GM21737 (cell line): ENCODE results near the gene ZNF394.

Experiments
- ATAC-seq: cut with Tn5 transposase; IDR thresholded peaks from one replicate; pipeline ENCODE4 v1.9.1; 2021; ENCODE audit warnings: mild to moderate bottlenecking, moderate library complexity; ENCODE audit not compliant: unreplicated experiment

Gene ZNF394

DNA sequence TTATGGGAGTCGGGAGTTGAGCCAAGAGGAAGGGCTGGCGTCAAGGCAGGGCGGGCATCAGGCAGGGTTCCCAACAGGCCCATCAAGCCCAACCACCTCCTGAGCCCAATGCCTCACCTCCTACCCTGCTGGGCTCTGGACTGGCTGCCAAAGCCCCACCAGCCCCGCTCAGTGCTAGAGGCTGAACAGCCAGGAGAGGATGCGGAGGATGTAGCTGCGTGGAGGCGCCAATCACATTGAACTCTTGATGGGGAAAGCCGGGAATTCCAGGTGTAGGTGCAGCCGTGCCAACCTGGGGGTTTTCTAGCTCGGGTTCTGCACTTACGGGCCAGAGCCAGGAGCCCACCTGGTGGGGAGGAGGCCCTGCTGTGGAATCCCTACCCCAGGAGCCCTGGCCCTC, 47.0 kb downstream of the ZNF394 start:
- ATAC-seq: no peak

DNA sequence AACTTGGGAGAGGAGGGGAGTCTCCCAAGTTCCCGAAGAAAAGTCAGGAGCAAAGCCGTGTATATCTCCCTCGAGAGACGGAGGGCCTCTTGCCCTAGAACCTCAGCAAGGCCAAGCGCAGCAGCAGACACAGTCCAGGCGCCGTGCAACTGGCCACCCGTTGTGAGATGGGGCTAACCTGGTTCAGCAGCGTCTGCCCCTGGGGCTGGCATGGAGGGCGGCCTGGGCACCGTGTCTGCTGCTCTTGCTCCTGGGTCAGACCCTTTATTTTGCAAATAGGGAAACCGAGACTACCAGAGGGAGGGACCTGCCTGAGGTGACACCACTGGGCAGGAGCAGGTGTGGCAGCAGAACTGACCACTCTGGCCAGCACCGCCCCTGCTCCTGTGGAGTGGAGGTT, 47.5 kb downstream of the ZNF394 start:
- no peak for ATAC-seq

DNA sequence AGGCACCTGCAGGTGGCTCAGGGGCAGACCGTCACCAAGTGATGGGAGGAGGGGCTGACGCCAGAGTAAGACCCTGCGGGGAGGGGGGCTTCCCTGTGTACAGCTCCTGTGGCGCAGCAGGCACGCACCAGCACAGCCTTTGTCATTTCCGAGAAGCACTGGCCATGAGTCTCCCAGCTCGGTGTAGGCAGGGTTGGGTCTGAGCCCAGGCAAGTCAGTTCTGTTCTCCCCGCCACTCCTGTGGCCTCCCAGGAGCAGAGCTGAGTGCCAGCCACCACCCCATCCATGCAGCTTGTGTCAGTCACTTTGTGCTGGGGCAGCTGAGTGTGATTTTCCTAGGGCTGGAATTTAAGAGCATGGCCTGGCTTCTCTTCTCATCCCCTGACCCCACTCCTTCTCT, 48.1 kb downstream of the ZNF394 start:
- no peak for ATAC-seq

DNA sequence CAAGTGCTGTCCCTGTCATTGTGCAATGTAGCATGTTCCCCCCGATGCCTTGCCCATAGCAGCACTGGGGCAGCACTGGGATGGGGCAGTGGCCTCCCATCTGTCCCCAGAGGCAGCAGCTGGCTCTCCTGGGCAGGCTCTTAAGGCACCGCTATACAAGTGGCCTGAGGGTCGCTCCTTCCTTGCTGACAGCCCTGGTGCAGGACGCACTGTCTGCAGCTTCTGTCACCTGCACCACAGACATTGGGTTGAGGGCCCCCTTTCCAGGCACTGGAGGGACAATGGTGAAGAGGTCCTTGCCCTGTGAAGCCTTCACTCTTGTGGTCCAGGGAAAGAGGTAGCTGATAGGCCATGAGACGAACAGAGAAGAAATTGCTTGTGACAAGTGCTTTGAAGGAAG, 50.8 kb downstream of the ZNF394 start:
- ATAC-seq: no peak

DNA sequence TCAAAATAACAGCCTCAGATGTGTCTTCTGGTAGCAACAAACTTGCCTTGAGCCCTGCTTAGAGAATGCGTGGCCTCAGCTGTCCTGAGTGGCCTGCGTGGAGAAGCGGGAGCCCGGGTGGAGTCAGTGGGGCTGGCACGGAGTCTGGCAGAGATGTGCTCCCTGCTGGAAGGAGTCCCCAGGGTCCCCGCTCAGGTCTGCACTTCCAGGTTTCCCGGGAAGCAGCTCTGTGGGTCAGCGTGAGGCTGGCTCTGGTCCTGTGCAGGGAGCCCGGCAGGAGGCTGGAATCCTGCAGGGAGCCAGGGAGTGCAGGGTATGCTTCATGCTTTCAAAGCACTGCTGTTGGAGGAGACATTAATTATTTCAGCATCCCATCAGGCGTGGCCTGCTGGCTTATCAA, 51.2 kb downstream of the ZNF394 start:
- no peak for ATAC-seq

DNA sequence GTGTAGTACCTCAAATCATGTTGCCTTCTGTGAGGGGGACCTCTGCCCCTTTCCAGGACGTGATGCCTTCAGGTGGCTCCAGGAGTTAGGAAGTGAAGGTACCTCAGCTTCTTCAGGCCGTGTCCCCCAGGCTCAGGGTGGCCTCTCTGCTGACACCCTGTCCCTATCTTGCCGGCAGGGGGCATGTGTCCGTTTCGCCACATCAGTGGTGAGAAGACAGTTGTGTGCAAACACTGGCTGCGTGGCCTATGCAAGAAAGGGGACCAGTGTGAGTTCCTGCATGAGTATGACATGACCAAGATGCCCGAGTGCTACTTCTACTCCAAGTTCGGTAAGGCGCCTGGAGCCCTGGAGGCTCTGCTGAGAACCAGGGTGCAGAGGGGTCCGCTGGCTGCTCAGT, 52.1 kb downstream of the ZNF394 start:
- no peak for ATAC-seq

DNA sequence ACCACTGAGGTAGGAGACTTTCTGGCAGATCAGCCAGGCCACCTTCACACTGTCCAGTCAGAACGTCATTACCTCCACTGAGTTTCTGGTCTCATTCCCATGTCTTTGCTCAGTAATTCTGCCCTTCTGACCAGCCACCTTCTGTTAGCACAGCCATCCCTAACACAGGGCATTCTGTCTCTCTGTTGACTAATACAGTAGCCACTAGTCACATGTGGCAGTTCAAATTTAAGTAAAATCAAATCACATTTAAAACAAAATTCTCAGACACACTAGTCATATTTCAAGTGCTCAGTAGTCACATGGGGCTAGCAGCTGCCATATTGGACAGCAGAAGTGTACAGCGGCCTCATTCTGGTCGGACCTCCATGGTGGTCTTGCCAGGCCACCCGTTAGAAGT, 54.0 kb downstream of the ZNF394 start:
- ATAC-seq: no peak
